Mucosa of stomach (tissue), 1 donor: Measurements from ENCODE around the gene NQO2.
A peak's percentile ranks its signal among the peaks of the same experiment; 100 is the strongest.

Experiments
- H3K27me3 ChIP-seq: one replicate; pipeline ENCODE4 v1.7.0; 2013; ENCODE audit warnings: mild to moderate bottlenecking, low read length; ENCODE audit not compliant: control insufficient read depth, insufficient read depth
- H3K36me3 ChIP-seq: one replicate; pipeline ENCODE4 v1.7.0; 2013; ENCODE audit warnings: low read length; ENCODE audit not compliant: control insufficient read depth, insufficient read depth
- H3K4me1 ChIP-seq: one replicate; pipeline ENCODE4 v1.7.0; 2013; ENCODE audit warnings: mild to moderate bottlenecking, low read length; ENCODE audit not compliant: control insufficient read depth, insufficient read depth
- H3K4me3 ChIP-seq: one replicate; pipeline ENCODE4 v1.7.0; 2013; ENCODE audit warnings: low read length
- H3K9ac ChIP-seq: one replicate; pipeline ENCODE4 v1.7.0; 2013; ENCODE audit warnings: mild to moderate bottlenecking, low read length, moderate library complexity
- H3K9me3 ChIP-seq: one replicate; pipeline ENCODE4 v1.7.0; 2013; ENCODE audit warnings: mild to moderate bottlenecking, low read length, moderate library complexity; ENCODE audit not compliant: control insufficient read depth
- donor health status: Pancreatic carcinoma.

The NQO2 gene

GRCh38 chr6:2961506-2961905 lies 38.2 kb upstream of the NQO2 start:
- H3K4me1 ChIP-seq: peaks cover 39% of the 10 kb centered on the region
- no peaks in the 10 kb centered on the region for H3K36me3 ChIP-seq
- H3K9me3 ChIP-seq: no peaks in the 10 kb centered on the region
- peak overlapping the region; percentile 68 for H3K9ac ChIP-seq
- H3K27me3 ChIP-seq: no peaks in the 10 kb centered on the region
- H3K4me3 ChIP-seq: peak overlapping the region; percentile 27

GRCh38 chr6:2962004-2962403 lies 37.7 kb upstream of the NQO2 start:
- H3K36me3 ChIP-seq: no peaks in the 10 kb centered on the region
- peak overlapping the region; percentile 27 for H3K4me3 ChIP-seq
- H3K27me3 ChIP-seq: no peaks in the 10 kb centered on the region
- peaks cover 44% of the 10 kb centered on the region for H3K4me1 ChIP-seq
- H3K9ac ChIP-seq: peak overlapping the region; percentile 68
- no peaks in the 10 kb centered on the region for H3K9me3 ChIP-seq

DNA sequence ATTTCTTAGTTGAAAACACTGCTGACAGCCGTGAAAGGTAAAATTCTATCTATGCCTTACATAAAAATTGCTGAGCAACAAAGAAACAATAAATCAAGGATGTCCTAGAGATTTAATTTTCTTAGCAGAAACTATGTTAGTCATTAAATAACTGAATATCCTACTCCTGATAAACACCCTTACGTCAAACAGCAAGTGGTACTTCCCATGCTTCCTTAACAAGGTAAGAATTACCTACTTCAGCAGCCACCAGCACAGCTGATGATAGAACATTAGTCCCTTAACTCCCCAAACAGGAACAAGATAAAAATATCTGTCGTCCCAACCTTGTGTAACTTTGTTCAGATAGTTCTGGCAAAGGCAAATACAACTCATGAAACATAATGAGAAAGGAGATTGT lies 37.1 kb upstream of the NQO2 start:
- Histone ChIP-seq H3K9ac (peak overlapping the region; percentile 46), H3K27me3 (no peaks in the 10 kb centered on the region), H3K4me1 (peaks cover 46% of the 10 kb centered on the region), H3K4me3 (no peak overlapping the region), H3K9me3 (no peaks in the 10 kb centered on the region), H3K36me3 (no peaks in the 10 kb centered on the region)

DNA sequence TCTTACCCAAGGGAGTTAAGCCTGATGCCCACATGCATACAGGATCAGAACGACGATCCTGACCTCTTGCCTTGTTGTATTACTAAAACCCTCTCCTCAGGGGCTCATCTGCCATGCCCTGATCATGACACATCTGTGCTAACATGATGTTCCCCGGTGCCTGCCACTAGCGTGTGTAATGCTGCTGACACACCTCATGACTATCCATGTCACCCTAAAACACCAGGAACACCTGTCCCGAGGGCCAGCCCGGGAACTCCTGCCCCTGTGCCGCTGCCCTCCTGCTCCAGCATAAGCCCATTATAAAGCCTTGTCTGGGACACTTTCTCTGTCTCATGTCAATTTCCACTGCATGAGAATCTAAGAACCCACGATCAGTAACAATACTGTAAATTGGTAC lies 35.9 kb upstream of the NQO2 start:
- H3K9ac ChIP-seq: no peak overlapping the region
- H3K36me3 ChIP-seq: no peaks in the 10 kb centered on the region
- no peaks in the 10 kb centered on the region for H3K27me3 ChIP-seq
- peaks cover 46% of the 10 kb centered on the region for H3K4me1 ChIP-seq
- H3K4me3 ChIP-seq: no peak overlapping the region
- H3K9me3 ChIP-seq: no peaks in the 10 kb centered on the region

DNA sequence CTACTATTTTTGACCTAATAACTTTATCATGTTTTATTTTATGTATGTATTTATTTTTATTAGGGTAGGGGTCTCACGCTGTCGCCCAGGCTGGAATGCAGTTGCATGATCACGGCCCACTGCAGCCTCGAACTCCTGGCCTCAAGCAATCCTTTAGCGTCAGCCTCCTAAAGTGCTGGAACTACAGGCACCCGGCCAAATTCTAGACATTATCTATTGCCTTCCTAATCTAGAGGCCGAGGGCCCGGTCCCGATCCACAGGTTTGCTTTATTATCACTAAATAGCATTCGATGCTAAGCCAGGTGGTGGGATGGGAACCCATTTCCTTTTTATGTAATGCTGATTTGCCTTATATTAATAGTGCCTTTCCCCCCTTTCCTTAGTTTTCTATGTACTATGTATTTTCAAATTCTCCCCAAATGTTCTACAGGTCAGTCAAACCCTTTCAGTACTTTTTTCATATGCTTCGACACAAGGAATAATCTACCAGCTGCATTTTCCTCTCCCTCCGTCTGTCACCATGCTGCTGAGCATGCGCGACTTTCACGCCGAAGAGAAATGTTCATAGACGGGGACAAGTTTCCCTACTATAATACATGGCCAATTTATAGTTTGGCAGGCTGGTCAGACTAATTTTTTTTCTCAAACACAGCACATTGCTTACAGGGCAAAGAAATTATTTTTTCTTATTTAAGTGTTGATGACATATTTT lies 34.7 kb upstream of the NQO2 start:
- Histone ChIP-seq H3K36me3 (no peaks in the 10 kb centered on the region), H3K9ac (no peak overlapping the region), H3K4me3 (no peak overlapping the region), H3K4me1 (peaks cover 43% of the 10 kb centered on the region), H3K9me3 (no peaks in the 10 kb centered on the region), H3K27me3 (no peaks in the 10 kb centered on the region)

DNA sequence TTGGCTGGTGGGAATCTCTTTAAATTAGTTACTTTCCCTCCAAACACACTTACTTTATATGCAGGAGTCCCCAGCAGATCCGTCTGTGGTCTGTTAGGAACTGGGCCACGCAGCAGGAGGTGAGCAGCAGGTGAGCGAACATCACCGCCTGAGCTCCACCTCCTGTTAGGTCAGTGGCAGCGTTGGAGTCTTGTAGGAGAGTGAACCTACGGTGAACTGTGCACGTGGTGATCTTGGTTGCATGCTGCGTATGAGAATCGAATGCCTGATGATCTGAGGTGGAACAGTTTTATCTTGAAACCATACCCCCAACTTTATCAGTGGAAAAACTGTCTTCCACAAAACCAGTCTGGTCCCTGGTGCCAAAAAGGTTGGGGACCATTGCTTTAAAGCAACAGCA lies 33.3 kb upstream of the NQO2 start:
- no peak overlapping the region for H3K4me3 ChIP-seq
- H3K36me3 ChIP-seq: no peaks in the 10 kb centered on the region
- H3K9ac ChIP-seq: no peak overlapping the region
- no peaks in the 10 kb centered on the region for H3K9me3 ChIP-seq
- H3K27me3 ChIP-seq: no peaks in the 10 kb centered on the region
- peaks cover 35% of the 10 kb centered on the region for H3K4me1 ChIP-seq

- no peak overlapping the region for H3K9ac ChIP-seq
- no peaks in the 10 kb centered on the region for H3K36me3 ChIP-seq
- H3K4me3 ChIP-seq: no peak overlapping the region
- H3K4me1 ChIP-seq: peaks cover 25% of the 10 kb centered on the region
- no peaks in the 10 kb centered on the region for H3K9me3 ChIP-seq
- no peaks in the 10 kb centered on the region for H3K27me3 ChIP-seq
Observed at GRCh38 chr6:2967936-2968335, 31.8 kb upstream of the NQO2 start.

GRCh38 chr6:2968600-2969135 lies 31.0 kb upstream of the NQO2 start:
- no peaks in the 10 kb centered on the region for H3K27me3 ChIP-seq
- no peak overlapping the region for H3K4me3 ChIP-seq
- H3K4me1 ChIP-seq: peaks cover 20% of the 10 kb centered on the region
- no peaks in the 10 kb centered on the region for H3K9me3 ChIP-seq
- no peaks in the 10 kb centered on the region for H3K36me3 ChIP-seq
- no peak overlapping the region for H3K9ac ChIP-seq

DNA sequence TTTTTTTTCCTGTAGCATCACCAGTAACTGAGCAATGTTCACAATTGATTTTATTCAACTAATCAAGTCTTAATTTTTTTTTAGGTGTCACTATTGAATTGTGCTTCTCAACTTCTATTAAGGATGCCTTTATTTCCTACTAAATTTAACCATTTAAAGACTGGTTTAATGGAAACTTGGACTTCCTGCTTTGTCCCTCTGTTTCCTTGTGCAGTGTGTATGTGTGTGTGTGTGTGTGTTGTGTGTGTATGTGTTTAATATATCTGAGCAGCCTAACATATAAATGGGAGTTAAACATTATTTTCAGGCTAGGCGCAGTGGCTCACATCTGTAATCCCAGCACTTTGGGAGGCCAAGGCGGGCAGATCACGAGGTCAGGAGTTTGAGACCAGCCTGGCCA lies 30.1 kb upstream of the NQO2 start:
- H3K4me3 ChIP-seq: no peak overlapping the region
- no peak overlapping the region for H3K9ac ChIP-seq
- no peaks in the 10 kb centered on the region for H3K27me3 ChIP-seq
- no peaks in the 10 kb centered on the region for H3K9me3 ChIP-seq
- peaks cover 20% of the 10 kb centered on the region for H3K4me1 ChIP-seq
- H3K36me3 ChIP-seq: no peaks in the 10 kb centered on the region

GRCh38 chr6:2970034-2970685 lies 29.5 kb upstream of the NQO2 start:
- Histone ChIP-seq H3K27me3 (no peaks in the 10 kb centered on the region), H3K4me3 (peak overlapping the region; percentile 46), H3K36me3 (no peaks in the 10 kb centered on the region), H3K9me3 (no peaks in the 10 kb centered on the region), H3K4me1 (peaks cover 20% of the 10 kb centered on the region), H3K9ac (peak overlapping the region; percentile 86)

- Histone ChIP-seq H3K9ac (peak overlapping the region; percentile 86), H3K4me1 (peaks cover 20% of the 10 kb centered on the region), H3K36me3 (no peaks in the 10 kb centered on the region), H3K4me3 (peak overlapping the region; percentile 46), H3K9me3 (no peaks in the 10 kb centered on the region), H3K27me3 (no peaks in the 10 kb centered on the region)
Observed at GRCh38 chr6:2970753-2971419, 28.8 kb upstream of the NQO2 start.
